Measurements from ENCODE around the gene ANKRD26. TPM values are rescaled to one million over a fixed set of nuclear protein-coding genes. Genes with fewer than 3 reads are reported as not detected.

The ANKRD26 gene
- total and polyA plus RNA-seq, 2 donors (not counting 1 experiment from before 2014, with no cell fraction given): 0.67 to 10.5 TPM

- DNase-seq (no peak), ATAC-seq (ENCODE audit: low read depth) (no peak)
- no peaks in the 10 kb centered on the region for H3K79me2 ChIP-seq (ENCODE audit: control insufficient read depth, insufficient read depth, low read length)
- no peak for TF ChIP-seq CTCF (IDR thresholded peaks at IDR 0.05)
- TF ChIP-seq EZH2 (IDR thresholded peaks at IDR 0.05; ENCODE audit: borderline replicate concordance, insufficient read depth, low read depth, low read length, poor library complexity, severe bottlenecking): no peak
- H3K9ac ChIP-seq (ENCODE audit: low read length): no peak overlapping the region
- no peaks in the 10 kb centered on the region for H3K27me3 Mint-ChIP-seq
- no peaks in the 10 kb centered on the region for H3K4me1 Mint-ChIP-seq
- H3K4me1 ChIP-seq (ENCODE audit: control insufficient read depth in 2 of 2, insufficient read depth in 2 of 2, low read length in 2 of 2): no peaks in the 10 kb centered on the region
- no peak overlapping the region for H3K4me2 ChIP-seq (replicated peaks; ENCODE audit: low read depth, low read length, poor library complexity, severe bottlenecking)
- H3K4me3 ChIP-seq (ENCODE audit: control extremely low read depth in 1 of 5, extremely low read depth in 1 of 5, insufficient read depth in 1 of 5, low read depth in 2 of 5, low read length in 4 of 5): no peak overlapping the region
- WGBS (ENCODE audit: insufficient coverage): no CpG with 5 or more reads among the region's 2 CpGs
- no peaks in the 10 kb centered on the region for H3K36me3 ChIP-seq (replicated peaks in 1 of 2; ENCODE audit: control extremely low read depth in 1 of 2, control insufficient read depth in 1 of 2, extremely low read depth in 1 of 2, insufficient read depth in 2 of 2, low read length in 1 of 2)
- POLR2A ChIA-PET: no interaction called here
- H3K27ac Mint-ChIP-seq: no peak overlapping the region
- CTCF ChIA-PET: no interaction called here
- intact Hi-C loops (cut with micrococcal nuclease): no loop called here
- no peaks in the 10 kb centered on the region for H3K9me3 ChIP-seq (ENCODE audit: control extremely low read depth in 1 of 3, control insufficient read depth in 2 of 3, insufficient read depth in 1 of 3, low read length in 2 of 3)
- no peak overlapping the region for H3K4me3 Mint-ChIP-seq
- H3K9me3 Mint-ChIP-seq (ENCODE audit: insufficient read depth): no peaks in the 10 kb centered on the region
- no peak overlapping the region for H2AFZ ChIP-seq (ENCODE audit: insufficient read depth, low read depth, low read length, poor library complexity, severe bottlenecking)
- H4K20me1 ChIP-seq (ENCODE audit: control insufficient read depth, insufficient read depth, low read length, poor library complexity, severe bottlenecking): no peaks in the 10 kb centered on the region
- H3K27ac ChIP-seq (ENCODE audit: low read length in 2 of 2): no peak overlapping the region
- no peaks in the 10 kb centered on the region for H3K27me3 ChIP-seq (replicated peaks in 1 of 4; ENCODE audit: control extremely low read depth in 1 of 4, control insufficient read depth in 3 of 4, insufficient read depth in 4 of 4, low read length in 3 of 4)
These were observed 122.7 kb downstream of the ANKRD26 start for GRCh38 chr10:26977635-26978034.

GRCh38 chr10:26970667-26971066 is 129.6 kb downstream of the ANKRD26 start:
- no CpG with 5 or more reads among the region's 4 CpGs for WGBS (ENCODE audit: insufficient coverage)
- Histone ChIP-seq H2AFZ (ENCODE audit: insufficient read depth, low read depth, low read length, poor library complexity, severe bottlenecking) (no peak overlapping the region), H3K79me2 (ENCODE audit: control insufficient read depth, insufficient read depth, low read length) (no peaks in the 10 kb centered on the region), H3K27ac (ENCODE audit: low read length in 2 of 2) (no peak overlapping the region), H3K9me3 (ENCODE audit: control extremely low read depth in 1 of 3, control insufficient read depth in 2 of 3, insufficient read depth in 1 of 3, low read length in 2 of 3) (no peaks in the 10 kb centered on the region), H3K4me2 (replicated peaks; ENCODE audit: low read depth, low read length, poor library complexity, severe bottlenecking) (no peak overlapping the region), H3K27me3 (replicated peaks in 1 of 4; ENCODE audit: control extremely low read depth in 1 of 4, control insufficient read depth in 3 of 4, insufficient read depth in 4 of 4, low read length in 3 of 4) (no peaks in the 10 kb centered on the region), H3K36me3 (replicated peaks in 1 of 2; ENCODE audit: control extremely low read depth in 1 of 2, control insufficient read depth in 1 of 2, extremely low read depth in 1 of 2, insufficient read depth in 2 of 2, low read length in 1 of 2) (no peaks in the 10 kb centered on the region), H4K20me1 (ENCODE audit: control insufficient read depth, insufficient read depth, low read length, poor library complexity, severe bottlenecking) (no peaks in the 10 kb centered on the region), H3K4me3 (ENCODE audit: control extremely low read depth in 1 of 5, extremely low read depth in 1 of 5, insufficient read depth in 1 of 5, low read depth in 2 of 5, low read length in 4 of 5) (no peak overlapping the region), H3K4me1 (ENCODE audit: control insufficient read depth in 2 of 2, insufficient read depth in 2 of 2, low read length in 2 of 2) (no peaks in the 10 kb centered on the region), H3K9ac (ENCODE audit: low read length) (no peak overlapping the region)
- POLR2A ChIA-PET: no interaction called here
- no peak overlapping the region for H3K4me3 Mint-ChIP-seq
- ATAC-seq (ENCODE audit: low read depth) (no peak), DNase-seq (no peak)
- intact Hi-C loops (cut with micrococcal nuclease): no loop called here
- H3K4me1 Mint-ChIP-seq: peaks cover 2% of the 10 kb centered on the region
- CTCF ChIA-PET: no interaction called here
- H3K27me3 Mint-ChIP-seq: no peaks in the 10 kb centered on the region
- H3K27ac Mint-ChIP-seq: no peak overlapping the region
- TF ChIP-seq CTCF (IDR thresholded peaks at IDR 0.05) (no peak), EZH2 (IDR thresholded peaks at IDR 0.05; ENCODE audit: borderline replicate concordance, insufficient read depth, low read depth, low read length, poor library complexity, severe bottlenecking) (no peak)
- H3K9me3 Mint-ChIP-seq (ENCODE audit: insufficient read depth): no peaks in the 10 kb centered on the region

Measured in B cell (primary cell).